Eye (tissue), 1 donor: ENCODE measurements around the gene KCTD19.

Source experiments
- DNase-seq: peaks from one replicate; pipeline ENCODE4 v3.0.0-alpha.2; 2015

The KCTD19 gene

GRCh38 chr16:67256701-67257230 lies 69.8 kb downstream of the KCTD19 start:
- DNase-seq = no peak

DNA sequence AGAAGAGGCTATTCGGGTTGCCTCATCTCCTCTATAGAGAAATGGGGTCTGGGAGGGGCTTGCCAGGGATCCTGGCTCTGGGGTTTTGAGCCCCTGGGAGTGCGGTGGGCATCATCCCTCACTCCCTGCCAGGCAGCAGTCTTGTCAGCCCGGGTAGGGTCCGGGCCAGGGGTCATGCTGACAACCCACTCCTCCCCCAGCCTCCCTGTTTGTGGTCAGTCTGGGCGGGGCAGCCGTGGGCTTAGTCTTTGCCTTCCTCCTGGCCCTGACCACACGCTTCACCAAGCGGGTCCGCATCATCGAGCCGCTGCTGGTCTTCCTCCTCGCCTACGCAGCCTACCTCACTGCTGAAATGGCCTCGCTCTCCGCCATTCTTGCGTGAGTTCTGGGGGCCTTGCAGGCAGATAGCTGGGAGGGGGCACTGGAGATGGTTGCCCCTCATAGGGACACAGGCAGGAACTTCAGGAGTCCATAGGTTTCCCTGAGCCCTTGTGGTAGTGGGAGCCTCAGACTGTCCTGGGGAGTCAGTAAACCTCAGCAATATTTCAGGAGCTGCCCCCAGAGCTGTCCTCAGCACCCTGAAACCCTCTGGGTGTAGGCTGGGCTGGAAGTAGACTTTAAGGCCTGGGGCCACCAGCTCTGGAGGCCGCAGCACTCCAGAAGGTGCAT lies 70.9 kb downstream of the KCTD19 start:
- no peak for DNase-seq

DNA sequence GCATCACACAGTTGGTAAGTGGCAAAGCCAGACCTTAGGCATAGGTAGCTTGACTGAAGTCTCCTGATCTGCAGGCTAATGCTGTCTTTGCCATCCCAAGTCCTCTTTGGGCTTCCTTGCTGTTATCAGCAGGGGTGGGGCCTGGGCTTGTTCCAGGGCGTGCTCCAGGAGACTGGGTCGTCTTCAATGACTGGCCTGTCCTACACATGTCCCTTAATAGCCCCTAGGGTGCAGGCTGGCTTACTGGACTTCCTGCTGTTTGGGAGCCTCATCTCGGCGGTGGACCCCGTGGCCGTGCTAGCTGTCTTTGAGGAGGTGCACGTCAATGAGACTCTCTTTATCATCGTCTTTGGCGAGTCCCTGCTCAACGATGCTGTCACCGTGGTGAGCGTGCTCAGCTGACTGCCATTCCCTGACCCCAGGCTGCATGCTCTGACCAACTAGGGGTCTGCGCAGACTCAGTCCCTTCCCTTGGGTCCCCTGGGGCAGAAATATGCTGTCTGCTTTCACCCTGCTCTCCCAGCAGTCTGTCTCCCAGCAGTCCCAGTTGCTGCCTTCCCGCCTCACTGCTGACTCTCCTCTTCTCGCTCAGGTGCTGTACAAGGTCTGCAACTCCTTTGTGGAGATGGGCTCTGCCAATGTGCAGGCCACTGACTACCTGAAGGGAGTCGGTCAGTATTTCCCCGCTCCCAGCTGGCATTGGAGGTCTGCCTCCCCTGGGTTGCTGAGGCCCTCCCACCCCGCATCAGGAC lies 71.6 kb downstream of the KCTD19 start:
- DNase-seq = peak; percentile 19

DNA sequence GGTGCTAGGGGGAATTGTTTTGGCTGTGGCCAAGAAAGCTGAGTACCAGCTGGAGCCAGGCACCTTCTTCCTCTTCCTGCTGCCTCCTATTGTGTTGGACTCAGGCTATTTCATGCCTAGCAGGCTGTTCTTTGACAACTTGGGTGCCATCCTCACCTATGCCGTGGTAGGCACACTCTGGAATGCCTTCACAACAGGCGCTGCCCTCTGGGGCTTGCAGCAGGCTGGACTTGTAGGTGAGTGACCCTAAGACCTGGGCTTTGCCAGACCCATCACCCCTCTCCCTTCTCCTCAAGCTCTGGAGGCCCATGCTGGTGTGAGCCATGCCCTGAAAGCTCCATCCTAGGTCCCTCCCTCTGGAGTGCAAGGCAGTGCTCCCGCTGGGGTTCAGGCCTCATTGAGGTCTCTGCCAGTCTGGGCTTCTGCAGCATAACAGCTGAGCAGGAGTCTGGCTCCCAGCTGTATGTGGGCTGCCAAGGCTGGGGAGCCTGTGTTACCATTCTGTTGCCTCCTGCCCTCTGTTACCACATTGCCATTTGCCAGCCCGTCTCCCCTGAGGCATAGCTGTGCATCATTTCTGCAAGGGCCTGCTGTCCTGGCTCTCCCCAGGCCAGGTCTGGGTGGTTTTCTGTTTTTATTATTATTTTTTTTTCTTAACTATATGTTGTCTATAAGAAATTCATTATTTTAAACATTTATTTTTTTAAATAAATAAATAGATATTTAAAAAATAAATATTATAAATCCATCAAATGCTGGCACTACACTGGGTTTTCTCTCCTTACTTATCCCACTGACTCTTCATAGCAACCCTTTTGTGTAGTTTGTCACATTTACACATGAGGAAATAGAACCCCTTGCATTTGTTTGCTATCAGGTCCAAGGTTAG lies 73.7 kb downstream of the KCTD19 start:
- DNase-seq = no peak

DNA sequence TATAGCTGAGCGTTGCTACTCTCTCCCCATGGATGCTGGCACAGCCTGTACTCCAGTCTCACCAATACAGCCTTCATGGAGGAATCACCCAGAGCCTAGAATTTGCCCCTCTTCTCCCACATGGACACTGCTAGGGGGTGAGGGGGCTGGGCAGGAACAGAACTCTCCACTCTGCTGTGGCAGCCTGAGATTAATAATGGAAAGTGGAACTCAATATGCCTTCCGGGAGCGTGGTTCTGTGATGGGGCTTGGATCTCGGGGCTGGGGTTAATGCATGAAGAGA lies 76.6 kb downstream of the KCTD19 start:
- no peak for DNase-seq

GRCh38 chr16:67249178-67250044 lies 77.1 kb downstream of the KCTD19 start:
- DNase-seq = peak; percentile 51

DNA sequence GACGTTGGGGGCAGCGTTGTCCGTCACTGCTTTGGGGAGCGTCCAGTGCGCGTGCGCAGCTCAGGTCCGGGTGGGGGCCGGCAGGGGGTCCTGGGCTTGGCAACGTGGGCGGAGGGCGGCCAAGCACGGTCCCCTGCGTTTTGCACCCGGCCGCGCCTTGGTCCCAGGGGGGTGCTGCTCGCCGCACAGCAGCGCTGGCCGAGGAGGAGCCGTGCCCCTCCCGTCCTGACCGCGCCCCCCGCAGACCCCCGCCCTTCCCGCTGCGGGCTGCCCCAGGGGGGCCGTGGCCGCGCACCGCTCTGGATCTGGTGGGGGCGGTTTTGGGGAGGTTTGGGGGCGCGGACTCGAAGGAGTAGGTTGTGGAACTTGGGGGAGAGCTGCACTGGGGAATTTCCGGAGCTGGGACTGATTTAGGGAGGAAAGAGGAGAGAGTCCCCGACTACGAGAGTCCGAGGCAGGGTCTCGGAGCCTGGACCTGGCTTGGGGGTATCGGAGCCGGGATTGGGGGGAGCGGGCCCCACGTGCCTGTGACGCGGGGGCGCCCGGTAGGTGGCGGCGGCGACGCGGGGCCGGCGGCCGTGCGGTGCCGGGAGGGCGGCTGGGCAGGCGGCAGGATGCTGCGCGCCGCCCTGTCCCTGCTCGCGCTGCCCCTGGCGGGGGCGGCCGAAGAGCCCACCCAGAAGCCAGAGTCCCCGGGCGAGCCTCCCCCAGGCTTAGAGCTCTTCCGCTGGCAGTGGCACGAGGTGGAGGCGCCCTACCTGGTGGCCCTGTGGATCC lies 78.0 kb downstream of the KCTD19 start, which contains the start of gene SLC9A5:
TSS of gene SLC9A5 (plus strand) at position 579 of the 777 bp plus-strand sequence. CDS start at position 615, 36 bp downstream.
- DNase-seq = peak; percentile 59

DNA sequence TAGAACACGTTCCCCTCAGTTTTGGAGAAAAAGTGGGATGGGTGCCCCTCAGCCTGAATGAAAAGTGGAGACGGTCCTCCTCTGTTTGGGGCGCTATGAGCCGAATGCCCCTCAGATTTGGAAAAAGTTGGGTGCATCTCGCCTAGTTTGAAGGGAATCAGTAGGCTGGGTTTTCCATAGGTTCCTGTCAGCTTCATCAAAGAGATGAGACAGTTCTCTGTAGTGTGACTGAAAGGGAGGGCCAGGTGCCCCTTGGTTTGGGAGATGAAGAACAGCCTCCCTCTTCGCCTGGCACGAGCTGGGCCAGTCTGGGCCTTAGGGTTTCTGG lies 78.5 kb downstream of the KCTD19 start:
- no peak for DNase-seq

GRCh38 chr16:67247192-67248072 lies 79.1 kb downstream of the KCTD19 start, which contains the start of gene FHOD1:
FHOD1 (minus strand) TSS chr16:67247481; CDS start chr16:67247410, 71 bp downstream.
- DNase-seq = peak; percentile 97

DNA sequence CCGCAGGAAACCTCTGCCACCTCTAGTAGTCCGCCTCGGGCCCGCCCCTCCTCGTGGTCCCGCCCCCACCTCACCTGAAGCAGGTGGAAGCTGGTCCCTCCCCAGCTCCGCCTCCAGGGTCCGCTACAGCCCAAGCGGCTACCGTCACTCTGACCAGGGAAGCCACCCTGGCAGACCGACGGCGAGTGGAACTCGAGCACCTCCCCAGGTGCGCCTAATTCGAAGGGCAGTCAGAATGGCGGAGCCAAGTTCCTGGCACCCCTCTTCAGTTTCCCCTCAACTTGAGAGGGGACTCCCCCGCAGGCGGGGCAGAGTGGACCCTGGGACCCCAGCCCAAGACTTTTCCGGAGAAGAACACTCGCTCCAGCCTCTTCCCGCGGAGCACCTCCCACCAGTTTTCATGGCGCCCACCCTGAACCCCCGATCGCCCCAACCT lies 79.8 kb downstream of the KCTD19 start:
- peak; percentile 62 for DNase-seq

GRCh38 chr16:67246081-67246755 lies 80.3 kb downstream of the KCTD19 start:
- DNase-seq = peak; percentile 94

DNA sequence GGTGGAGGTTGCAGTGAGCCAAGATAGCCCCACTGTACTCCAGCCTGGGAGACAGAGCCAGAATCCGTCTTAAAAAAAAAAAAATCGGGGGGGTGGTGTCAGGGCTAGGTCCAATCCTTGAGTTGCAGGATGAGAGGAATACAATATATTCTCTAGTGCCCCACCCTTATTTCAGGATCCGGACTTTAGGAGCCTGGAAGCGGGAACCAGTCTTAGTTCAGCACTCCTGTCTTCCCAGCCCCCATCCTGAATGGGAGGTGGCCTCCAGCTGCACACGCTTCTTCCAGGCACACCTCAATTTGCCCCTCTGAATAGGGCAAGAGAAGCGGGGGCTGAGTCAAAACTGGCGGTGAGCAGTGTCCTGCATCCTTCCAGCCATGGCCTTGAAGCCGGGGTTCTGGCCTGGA lies 80.9 kb downstream of the KCTD19 start:
- no peak for DNase-seq

- DNase-seq = no peak
Measured at GRCh38 chr16:67245186-67245585, 81.4 kb downstream of the KCTD19 start.

DNA sequence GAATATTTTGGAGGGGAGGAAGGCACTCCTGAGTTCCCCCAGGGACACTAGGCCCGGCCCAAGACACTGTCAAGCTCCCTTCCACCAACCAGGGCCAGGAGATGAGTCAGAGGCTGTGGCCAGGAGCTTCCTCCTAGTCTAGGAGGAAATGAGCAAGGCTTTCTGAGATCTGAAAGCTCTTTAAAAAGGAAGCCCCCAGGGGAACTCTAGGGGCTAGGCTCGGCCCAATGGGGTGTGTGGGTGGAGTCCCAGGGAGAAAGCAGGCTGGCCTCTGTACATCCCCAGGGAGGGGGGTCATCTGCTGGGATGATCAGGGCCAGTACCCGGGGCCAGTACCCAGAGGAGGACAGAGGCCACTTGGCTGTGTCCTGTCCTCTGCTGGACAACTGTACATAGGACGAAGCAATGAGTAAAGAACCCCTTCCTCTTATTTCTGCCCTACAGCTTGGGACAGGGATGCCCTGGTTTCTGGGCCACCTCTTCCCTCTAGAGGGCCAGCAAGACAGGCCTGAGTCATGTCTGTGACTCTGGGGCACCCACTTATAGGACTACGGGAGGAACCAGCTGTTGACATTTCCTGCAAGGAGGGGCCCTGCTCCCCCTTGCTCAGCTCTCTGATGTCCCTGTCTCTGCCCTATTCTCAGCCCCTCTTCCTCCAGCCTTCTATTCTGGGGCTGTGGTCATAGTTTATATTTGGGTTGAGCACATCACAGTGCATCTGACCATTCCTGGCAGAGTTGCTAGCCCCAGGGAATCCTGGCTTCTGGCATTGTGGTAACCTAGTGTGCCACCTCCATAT lies 82.0 kb downstream of the KCTD19 start:
- no peak for DNase-seq

- DNase-seq = no peak
Measured at GRCh38 chr16:67243481-67243880, 83.1 kb downstream of the KCTD19 start.

DNA sequence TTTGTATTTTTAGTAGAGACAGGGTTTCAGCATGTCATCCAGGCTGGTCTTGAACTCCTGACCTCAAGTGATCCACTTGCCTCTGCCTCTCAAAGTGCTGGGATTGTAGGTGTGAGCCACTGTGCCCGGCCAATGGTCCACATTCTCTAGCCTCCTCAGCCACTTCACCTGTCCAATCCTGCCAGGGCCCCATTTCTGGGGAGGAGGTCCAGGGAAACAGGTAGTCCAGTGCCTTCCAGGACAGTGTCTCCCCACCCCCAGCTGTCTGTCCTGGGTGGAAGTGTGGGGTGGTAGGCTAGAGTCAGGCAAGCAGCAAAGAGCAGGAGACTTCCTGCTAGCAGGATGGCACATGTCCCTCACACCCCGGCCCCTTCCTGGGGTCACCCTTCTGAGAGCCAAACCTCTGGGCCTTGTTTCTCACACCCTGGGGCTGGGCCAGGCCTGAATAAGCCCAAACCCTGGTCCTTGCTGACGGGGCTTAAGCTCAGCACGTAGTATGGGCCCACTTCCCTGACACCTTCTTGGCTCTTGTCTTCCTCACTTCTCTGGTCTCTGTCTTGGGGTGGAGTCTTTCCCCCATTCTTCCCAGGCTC lies 84.3 kb downstream of the KCTD19 start:
- DNase-seq = no peak

GRCh38 chr16:67241008-67241900 lies 85.3 kb downstream of the KCTD19 start:
- no peak for DNase-seq
